ENCODE data around the gene TPH2. TPM values are rescaled to one million over a fixed set of nuclear protein-coding genes. Genes with fewer than 3 reads are reported as not detected.

The TPH2 gene
- total and polyA plus RNA-seq, 9 of the 15 experiments (the other 6 are each of a cell fraction or from before 2014, with no cell fraction given) = 0.06 to 0.28 (median 0.14) TPM; not detected in 4

GRCh38 chr12:71892059-71892458, 46.6 kb upstream of the TPH2 start:
- H3K27me3 ChIP-seq (ENCODE audit: control insufficient read depth in 2 of 2, insufficient read depth in 2 of 2, low read length in 2 of 2) = no peaks in the 10 kb centered on the region
- CTCF ChIA-PET (ENCODE audit: low intra/inter-chr PET ratio) = no interaction called here
- no peak overlapping the region for H2AFZ ChIP-seq (ENCODE audit: low read depth, low read length)
- H3K4me3 ChIP-seq = no peak overlapping the region
- FAIRE-seq (no peak), DNase-seq (ENCODE audit: extremely low read depth in 1 of 4, low spot score in 3 of 4) (no peak), ATAC-seq (no peak)
- no peak overlapping the region for H3K4me2 ChIP-seq (ENCODE audit: insufficient read depth, low read length)
- H3K9me1 ChIP-seq (ENCODE audit: control insufficient read depth, insufficient read depth, low read length) = no peaks in the 10 kb centered on the region
- no peak overlapping the region for H3K9ac ChIP-seq (ENCODE audit: insufficient read depth in 1 of 2, low read depth in 2 of 2, low read length in 2 of 2)
- POLR2A ChIA-PET = interaction anchor here (1.2 kb wide), 1 partner anchor 30 kb away, joined by 3 read pairs; no protein-coding TSS in a partner anchor
- no peaks in the 10 kb centered on the region for H3K79me2 ChIP-seq (ENCODE audit: control insufficient read depth, insufficient read depth, low read length)
- no peak overlapping the region for H3K27ac ChIP-seq (ENCODE audit: extremely low read depth, low read depth, low read length)
- no peak for TF ChIP-seq FOXK1 (CRISPR knock-in tag; IDR thresholded peaks at IDR 0.05; ENCODE audit: borderline replicate concordance)
- no peak for TF ChIP-seq HLTF (IDR thresholded peaks at IDR 0.05)
- TF ChIP-seq ZNF780A (CRISPR knock-in tag; IDR thresholded peaks at IDR 0.05) = no peak
- TF ChIP-seq ZNF316 (IDR thresholded peaks at IDR 0.05) = no peak
- TF ChIP-seq SRSF3 (IDR thresholded peaks at IDR 0.05; ENCODE audit: insufficient read depth, low read length) = no peak
- no peak for TF ChIP-seq MLLT1 (IDR thresholded peaks at IDR 0.05)
- no peak for TF ChIP-seq ZNF445 (CRISPR knock-in tag; IDR thresholded peaks at IDR 0.05; ENCODE audit: low read depth)
- TF ChIP-seq ZNF263 (CRISPR knock-in tag; IDR thresholded peaks at IDR 0.05; ENCODE audit: borderline replicate concordance) = no peak
- TF ChIP-seq ELF4 (CRISPR knock-in tag; IDR thresholded peaks at IDR 0.05) = no peak
- TF ChIP-seq ZEB2 (IDR thresholded peaks at IDR 0.05) = no peak
- no peak for TF ChIP-seq MYBL2 (IDR thresholded peaks at IDR 0.05; ENCODE audit: low read depth)
- TF ChIP-seq MYBL2 (CRISPR knock-in tag; IDR thresholded peaks at IDR 0.05; ENCODE audit: borderline replicate concordance) = no peak
- no peak for TF ChIP-seq GATA2 (CRISPR knock-in tag; IDR thresholded peaks at IDR 0.05)
- no peak for TF ChIP-seq HES1 (IDR thresholded peaks at IDR 0.05; ENCODE audit: low read depth)
- WGBS (ENCODE audit: insufficient coverage, low coverage, missing lambda C conversion rate) = 56% methylated on average over 1 of the region's 1 CpG
- intact Hi-C loops (cut with micrococcal nuclease) = no loop called here
- no TSS peak for BruUV-seq (replicated peaks)
- in situ Hi-C loops (cut with MboI) = no loop called here
- no peaks in the 10 kb centered on the region for H3K4me1 ChIP-seq (replicated peaks in 1 of 2; ENCODE audit: control insufficient read depth in 2 of 2, insufficient read depth in 2 of 2, low read length in 2 of 2)
- peaks cover 20% of the 10 kb centered on the region; the same call in 2 of the 3 replicates for H3K36me3 ChIP-seq (ENCODE audit: control insufficient read depth, insufficient read depth, low read length)
- no peaks in the 10 kb centered on the region for H4K20me1 ChIP-seq (replicated peaks; ENCODE audit: control insufficient read depth, insufficient read depth, low read length)
- no peaks in the 10 kb centered on the region for H3K9me3 ChIP-seq (replicated peaks; ENCODE audit: control insufficient read depth, insufficient read depth, low read depth, low read length)

Measured in K562 (cell line).